ENCODE data around the gene DENND1A.

Gene DENND1A

DNA sequence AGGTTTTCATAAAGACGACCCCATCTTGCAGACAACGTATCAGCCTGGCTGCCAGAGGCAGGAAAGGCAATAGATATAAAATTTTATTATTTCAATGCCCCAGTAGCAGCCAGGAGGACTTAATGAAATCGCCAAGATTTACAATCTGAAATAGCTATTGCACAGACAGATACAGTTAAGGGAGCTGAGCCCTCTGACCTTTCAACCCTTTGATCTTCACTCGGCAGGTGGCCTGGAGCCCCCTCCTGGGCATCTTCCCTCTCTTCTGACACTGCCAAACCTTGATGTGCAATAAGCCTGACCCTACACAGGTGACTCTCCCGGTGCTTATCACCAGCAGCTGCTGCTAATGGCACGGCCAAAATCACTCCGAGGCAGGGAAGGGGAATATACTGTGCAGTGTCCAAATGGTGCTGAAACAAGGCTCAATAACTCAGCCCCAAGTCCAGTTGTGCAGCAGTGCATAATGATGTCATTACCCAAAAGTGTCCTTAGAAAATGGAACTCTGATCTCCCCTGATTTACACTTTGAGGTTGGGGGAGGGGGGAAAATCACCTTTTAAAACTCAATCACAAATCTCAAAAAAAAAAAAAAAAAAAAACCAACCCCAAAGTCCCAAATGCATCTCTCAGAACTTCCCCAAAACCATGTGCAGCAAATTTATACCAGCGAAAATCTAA lies 331.9 kb downstream of the DENND1A start:
- no peak overlapping the region for H3K27ac ChIP-seq
- H3K36me3 ChIP-seq = no peaks in the 10 kb centered on the region
- intact Hi-C loops (cut with DNase I; ENCODE audit: low total_unique reads) = no loop called here
- TF ChIP-seq, protein P1, sequence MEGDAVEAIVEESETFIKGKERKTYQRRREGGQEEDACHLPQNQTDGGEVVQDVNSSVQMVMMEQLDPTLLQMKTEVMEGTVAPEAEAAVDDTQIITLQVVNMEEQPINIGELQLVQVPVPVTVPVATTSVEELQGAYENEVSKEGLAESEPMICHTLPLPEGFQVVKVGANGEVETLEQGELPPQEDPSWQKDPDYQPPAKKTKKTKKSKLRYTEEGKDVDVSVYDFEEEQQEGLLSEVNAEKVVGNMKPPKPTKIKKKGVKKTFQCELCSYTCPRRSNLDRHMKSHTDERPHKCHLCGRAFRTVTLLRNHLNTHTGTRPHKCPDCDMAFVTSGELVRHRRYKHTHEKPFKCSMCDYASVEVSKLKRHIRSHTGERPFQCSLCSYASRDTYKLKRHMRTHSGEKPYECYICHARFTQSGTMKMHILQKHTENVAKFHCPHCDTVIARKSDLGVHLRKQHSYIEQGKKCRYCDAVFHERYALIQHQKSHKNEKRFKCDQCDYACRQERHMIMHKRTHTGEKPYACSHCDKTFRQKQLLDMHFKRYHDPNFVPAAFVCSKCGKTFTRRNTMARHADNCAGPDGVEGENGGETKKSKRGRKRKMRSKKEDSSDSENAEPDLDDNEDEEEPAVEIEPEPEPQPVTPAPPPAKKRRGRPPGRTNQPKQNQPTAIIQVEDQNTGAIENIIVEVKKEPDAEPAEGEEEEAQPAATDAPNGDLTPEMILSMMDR (IDR thresholded peaks at IDR 0.05) = no peak
- H3K9me3 ChIP-seq = no peaks in the 10 kb centered on the region
- no peaks in the 10 kb centered on the region for H3K27me3 ChIP-seq
- H3K4me1 ChIP-seq = no peaks in the 10 kb centered on the region
- DNase-seq = no peak
- no peak overlapping the region for H3K4me3 ChIP-seq

DNA sequence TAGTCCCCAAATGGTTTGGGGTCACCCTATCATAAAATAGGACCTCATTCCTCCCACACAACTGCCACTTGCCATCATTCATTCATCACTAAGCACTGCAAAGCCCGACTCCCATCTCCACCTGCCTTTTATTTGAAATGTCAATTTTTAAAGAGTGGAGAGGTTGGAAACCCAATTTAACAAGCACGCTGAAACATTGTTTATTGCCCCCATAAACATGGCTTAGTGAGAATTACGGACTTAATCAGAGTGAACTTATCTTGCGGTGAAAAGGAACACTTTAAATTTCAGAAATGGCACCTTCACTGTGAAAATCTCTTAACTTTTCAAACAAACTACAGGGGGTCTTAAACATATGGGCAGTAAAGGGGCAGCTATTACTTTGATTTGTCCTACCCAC lies 332.9 kb downstream of the DENND1A start:
- DNase-seq = no peak
- intact Hi-C loops (cut with DNase I; ENCODE audit: low total_unique reads) = no loop called here
- no peaks in the 10 kb centered on the region for H3K27me3 ChIP-seq
- no peaks in the 10 kb centered on the region for H3K36me3 ChIP-seq
- no peaks in the 10 kb centered on the region for H3K9me3 ChIP-seq
- TF ChIP-seq, protein P1 (IDR thresholded peaks at IDR 0.05) = no peak
- H3K4me3 ChIP-seq = no peak overlapping the region
- no peaks in the 10 kb centered on the region for H3K4me1 ChIP-seq
- H3K27ac ChIP-seq = no peak overlapping the region

DNA sequence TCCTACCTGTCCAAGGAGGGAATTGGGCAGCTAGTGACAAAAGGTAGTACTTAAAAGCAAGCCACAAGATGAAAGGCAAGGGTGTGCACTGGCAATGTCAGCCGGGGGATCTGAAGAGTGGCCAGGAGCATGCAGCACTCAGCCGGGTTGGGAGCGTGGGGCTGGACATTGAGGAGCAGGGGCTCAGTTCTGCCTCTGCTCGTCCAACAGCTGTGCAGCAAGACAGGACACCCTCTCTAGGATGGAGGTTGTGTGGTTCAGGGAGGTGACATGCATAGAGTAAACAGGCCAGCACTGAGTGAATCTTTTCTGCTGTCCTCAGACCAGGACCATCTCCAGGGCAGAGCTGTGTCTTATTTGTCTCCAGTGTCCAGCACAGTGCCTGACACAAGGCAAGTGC lies 338.6 kb downstream of the DENND1A start:
- Histone ChIP-seq H3K27me3 (no peaks in the 10 kb centered on the region), H3K36me3 (peaks cover 0 to 12% (median 5%) of the 10 kb centered on the region in 3 donors), H3K4me1 (no peaks in the 10 kb centered on the region), H3K4me3 (no peak overlapping the region), H3K27ac (no peak overlapping the region), H3K9me3 (peaks cover 0 to 8% (median 7%) of the 10 kb centered on the region in 3 donors)
- TF ChIP-seq, protein P1 (IDR thresholded peaks at IDR 0.05) = no peak
- no peak for DNase-seq
- intact Hi-C loops (cut with DNase I; ENCODE audit: low total_unique reads) = no loop called here

DNA sequence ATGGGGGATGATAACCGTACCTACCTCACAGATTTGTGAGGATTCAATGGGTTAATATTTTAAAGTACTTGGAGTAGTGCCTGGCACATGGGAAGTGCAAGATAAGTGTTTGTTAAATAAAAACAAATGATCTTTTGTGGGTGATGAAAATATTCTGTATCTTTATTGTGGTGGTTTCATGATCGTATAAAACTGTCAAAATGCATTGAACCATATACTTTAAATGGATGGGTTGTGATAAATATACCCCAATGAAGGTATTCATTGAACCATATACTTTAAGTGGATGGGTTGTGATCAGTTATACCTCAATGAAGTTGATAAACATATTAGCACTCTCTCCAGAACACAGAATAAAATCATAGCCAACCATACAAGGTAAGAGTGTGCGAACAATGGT lies 339.4 kb downstream of the DENND1A start:
- TF ChIP-seq, protein P1 (IDR thresholded peaks at IDR 0.05) = no peak
- H3K4me1 ChIP-seq = no peaks in the 10 kb centered on the region
- no peak overlapping the region for H3K4me3 ChIP-seq
- H3K27me3 ChIP-seq = no peaks in the 10 kb centered on the region
- peaks cover 0 to 12% (median 5%) of the 10 kb centered on the region in 3 donors for H3K36me3 ChIP-seq
- intact Hi-C loops (cut with DNase I; ENCODE audit: low total_unique reads) = no loop called here
- peaks cover 0 to 8% (median 7%) of the 10 kb centered on the region in 3 donors for H3K9me3 ChIP-seq
- no peak overlapping the region for H3K27ac ChIP-seq
- no peak for DNase-seq

DNA sequence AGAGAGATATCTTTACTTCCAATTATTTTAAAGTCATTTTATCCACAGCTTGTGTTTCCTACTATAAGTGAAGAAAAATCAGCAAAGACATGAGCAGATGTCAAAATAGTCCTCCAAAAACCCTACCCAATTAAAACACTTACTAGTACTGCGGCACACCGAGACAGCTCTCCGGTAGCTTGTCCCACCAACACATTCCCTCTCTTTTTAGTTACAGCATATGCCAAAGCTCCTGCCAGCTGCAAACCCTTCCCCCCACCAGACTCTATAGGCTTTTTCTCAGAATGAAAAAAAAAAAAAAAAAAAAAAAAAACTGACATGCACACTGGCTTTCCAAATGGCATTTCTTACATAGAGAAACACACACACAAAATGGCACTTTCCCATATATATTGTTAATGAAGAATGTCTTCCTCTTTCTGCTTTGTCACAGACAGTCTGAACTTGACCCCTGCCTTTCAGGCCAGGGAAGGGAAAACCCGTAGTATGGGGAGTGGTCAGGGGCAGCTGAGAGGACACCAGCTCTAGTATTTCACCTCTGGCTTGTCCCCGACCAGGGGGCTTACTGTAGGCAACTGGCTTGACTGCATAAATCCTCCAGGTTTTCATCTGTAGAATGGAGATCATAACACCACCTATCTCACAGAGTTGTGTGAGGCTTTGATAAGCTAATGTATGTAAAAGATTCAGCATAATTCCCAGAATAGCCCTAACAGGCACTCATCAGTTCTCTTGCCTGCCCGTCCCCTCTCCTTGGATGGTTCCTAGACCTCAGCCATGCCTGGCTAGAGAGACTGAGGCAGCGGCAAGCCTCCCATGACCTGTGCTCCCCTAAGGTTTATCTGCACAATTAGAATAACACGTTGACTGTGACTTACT lies 340.3 kb downstream of the DENND1A start:
- Histone ChIP-seq H3K36me3 (peaks cover 0 to 12% (median 5%) of the 10 kb centered on the region in 3 donors), H3K4me1 (no peaks in the 10 kb centered on the region), H3K4me3 (no peak overlapping the region), H3K27ac (no peak overlapping the region), H3K9me3 (peaks cover 0 to 8% (median 7%) of the 10 kb centered on the region in 3 donors), H3K27me3 (no peaks in the 10 kb centered on the region)
- DNase-seq = no peak
- intact Hi-C loops (cut with DNase I; ENCODE audit: low total_unique reads) = no loop called here
- TF ChIP-seq, protein P1 (IDR thresholded peaks at IDR 0.05) = no peak

Data from tibial artery (tissue), 4 donors.